ENCODE data around the gene AQP6. TPM values are rescaled to one million over a fixed set of nuclear protein-coding genes. Genes with fewer than 3 reads are reported as not detected.
A peak's percentile ranks its signal among the peaks of the same experiment; 100 is the strongest.

The AQP6 gene
- total RNA-seq, 6 donors from 2014 or later = 0.06 to 0.39 (median 0.24) TPM; not detected in 2

- Histone ChIP-seq H3K36me3 (no peaks in the 10 kb centered on the region), H3K4me1 (peaks cover 6 to 30% (median 19%) of the 10 kb centered on the region in 4 donors), H3K27me3 (no peaks in the 10 kb centered on the region), H3K27ac (no peak overlapping the region), H3K4me3 (no peak overlapping the region), H3K9me3 (no peaks in the 10 kb centered on the region)
- peak in 1 of 2 donors; percentile 17 for DNase-seq
- 83 to 86% methylated on average over 12 to 13 of the region's 13 CpGs for WGBS, 2 donors
- ATAC-seq (ENCODE audit: low FRiP score in 2 of 2) = no peak
- TF ChIP-seq POLR2AphosphoS5 (IDR thresholded peaks at IDR 0.05) = no peak
Observed at GRCh38 chr12:49948866-49949845, 23.6 kb upstream of the AQP6 start.

DNA sequence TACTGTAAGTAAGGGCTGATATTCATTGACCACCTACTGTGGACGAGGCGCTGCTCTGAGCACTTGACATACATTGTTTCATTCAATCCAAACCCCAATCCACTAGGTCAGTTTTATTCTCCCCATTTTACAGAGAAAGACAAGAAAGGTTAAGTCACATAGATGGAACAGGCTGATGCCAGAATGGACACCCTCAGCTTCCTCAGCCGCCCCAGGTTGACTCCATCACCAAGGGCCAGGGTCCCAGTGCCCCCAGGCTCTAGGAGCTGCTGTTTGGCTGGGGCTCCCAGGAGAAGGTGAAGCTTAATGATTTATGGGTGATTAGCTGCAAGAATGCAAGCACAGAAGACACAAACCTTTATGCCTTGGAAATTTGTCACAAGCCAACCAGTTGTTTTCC, 22.9 kb upstream of the AQP6 start:
- Histone ChIP-seq H3K36me3 (no peaks in the 10 kb centered on the region), H3K4me1 (peaks cover 9 to 36% (median 24%) of the 10 kb centered on the region in 4 donors), H3K9me3 (no peaks in the 10 kb centered on the region), H3K27ac (no peak overlapping the region), H3K4me3 (no peak overlapping the region), H3K27me3 (no peaks in the 10 kb centered on the region)
- TF ChIP-seq CTCF (IDR thresholded peaks at IDR 0.05) (no peak), POLR2AphosphoS5 (IDR thresholded peaks at IDR 0.05) (no peak), EP300 (IDR thresholded peaks at IDR 0.05) (no peak), POLR2A (IDR thresholded peaks at IDR 0.05) (no peak)
- 89 to 90% methylated on average over 3 of the region's 3 CpGs for WGBS, 2 donors
- ATAC-seq (ENCODE audit: low FRiP score in 2 of 2) (no peak), DNase-seq (no peak)

DNA sequence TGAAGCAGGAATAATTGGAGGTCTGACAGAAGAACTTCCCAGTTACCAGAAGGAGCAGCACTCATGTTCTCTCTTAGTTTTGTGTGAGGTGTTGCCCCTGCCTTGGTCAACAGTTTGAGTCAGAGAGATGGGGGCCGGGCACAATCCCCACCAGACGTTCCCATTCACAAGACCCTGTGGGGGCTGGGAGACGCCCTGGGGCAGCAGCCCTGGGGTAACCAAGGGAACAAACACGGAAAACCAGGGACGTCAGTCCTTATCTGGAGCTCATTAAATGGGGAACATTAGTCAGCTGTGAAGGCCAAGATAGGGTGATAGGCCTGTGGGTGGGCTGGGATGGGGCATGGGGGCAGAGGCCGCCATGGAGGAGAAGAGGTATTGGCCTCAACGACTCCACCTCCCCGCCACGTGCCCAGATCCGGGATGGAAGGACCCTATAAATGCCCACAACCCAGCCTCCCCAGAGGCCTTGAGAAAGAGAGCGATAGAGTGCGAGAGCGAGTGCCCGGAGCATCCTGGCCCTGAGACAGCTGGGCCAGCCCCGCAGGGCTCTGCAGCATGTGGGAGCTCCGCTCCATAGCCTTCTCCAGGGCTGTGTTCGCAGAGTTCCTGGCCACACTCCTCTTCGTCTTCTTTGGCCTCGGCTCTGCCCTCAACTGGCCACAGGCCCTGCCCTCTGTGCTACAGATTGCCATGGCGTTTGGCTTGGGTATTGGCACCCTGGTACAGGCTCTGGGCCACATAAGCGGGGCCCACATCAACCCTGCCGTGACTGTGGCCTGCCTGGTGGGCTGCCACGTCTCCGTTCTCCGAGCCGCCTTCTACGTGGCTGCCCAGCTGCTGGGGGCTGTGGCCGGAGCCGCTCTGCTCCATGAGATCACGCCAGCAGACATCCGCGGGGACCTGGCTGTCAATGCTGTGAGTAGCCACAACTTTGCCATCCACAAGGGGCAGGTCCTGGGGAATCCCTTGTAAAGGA, 22.2 kb upstream of the AQP6 start, which contains the start of gene AQP2:
Gene AQP2 (plus strand): TSS at position 465 of the 979 bp plus-strand sequence. CDS start 94 bp downstream, at position 559.
- peaks cover 13 to 36% (median 24%) of the 10 kb centered on the region in 4 donors for H3K4me1 ChIP-seq
- H3K27ac ChIP-seq = no peak within 1 kb of the TSS
- peaks cover 0 to 5% (median 2%) of the 10 kb centered on the region in 4 donors for H3K27me3 ChIP-seq
- DNase-seq (peak in 1 of 2 donors; percentile 14), ATAC-seq (ENCODE audit: low FRiP score in 2 of 2) (no peak)
- H3K9me3 ChIP-seq = no peaks in the 10 kb centered on the region
- no peaks in the 10 kb centered on the region for H3K36me3 ChIP-seq
- no peak within 1 kb of the TSS for H3K4me3 ChIP-seq
- TF ChIP-seq POLR2AphosphoS5 (IDR thresholded peaks at IDR 0.05) (no peak), POLR2A (IDR thresholded peaks at IDR 0.05) (no peak), CTCF (IDR thresholded peaks at IDR 0.05) (no peak), EP300 (IDR thresholded peaks at IDR 0.05) (no peak)
- 92 to 93% methylated on average over 25 to 32 of the region's 32 CpGs for WGBS, 2 donors

DNA sequence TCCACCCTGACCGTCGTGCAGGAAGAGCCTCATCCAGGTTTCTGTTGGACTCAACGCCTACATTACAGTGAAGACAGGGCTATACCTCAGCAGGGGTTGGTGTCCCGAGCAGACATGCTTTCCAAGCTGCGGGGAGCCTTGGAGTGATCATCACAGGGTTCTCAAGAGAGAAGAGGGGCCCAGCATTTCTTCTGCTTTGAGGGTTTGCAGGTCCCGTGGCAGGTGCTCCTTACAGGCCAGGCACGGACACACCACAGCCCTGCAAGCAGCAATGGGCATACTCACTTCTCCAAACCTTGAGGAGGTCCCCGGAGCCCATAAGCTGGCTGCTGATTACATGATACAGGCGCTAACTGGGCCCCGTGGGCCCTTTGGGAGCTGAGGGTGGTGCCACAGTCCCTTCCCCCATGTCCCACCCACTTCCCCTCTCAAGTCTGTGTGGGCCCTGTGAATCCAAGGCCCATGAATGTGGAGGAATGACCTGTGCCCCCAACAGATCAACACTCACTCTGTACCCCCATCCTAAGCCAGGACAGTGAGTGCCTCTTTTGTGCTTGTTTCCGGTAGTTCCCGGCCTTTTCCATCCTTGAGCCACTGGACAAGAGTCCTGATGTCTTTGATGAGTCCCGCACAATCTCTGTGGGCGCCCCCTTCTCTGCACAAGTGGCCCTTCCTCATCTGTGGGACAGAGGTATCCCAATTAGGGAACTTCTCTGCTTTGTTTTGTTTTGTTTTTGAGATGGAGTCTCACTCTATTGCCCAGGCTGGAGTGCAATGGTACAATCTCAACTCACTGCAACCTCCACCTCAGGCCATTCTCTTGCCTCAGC, 21.1 kb upstream of the AQP6 start:
- DNase-seq (peak in 1 of 2 donors; percentile 15), ATAC-seq (ENCODE audit: low FRiP score in 2 of 2) (no peak)
- no peak overlapping the region for H3K4me3 ChIP-seq
- H3K4me1 ChIP-seq = peaks cover 10 to 33% (median 23%) of the 10 kb centered on the region in 4 donors
- no peaks in the 10 kb centered on the region for H3K9me3 ChIP-seq
- TF ChIP-seq POLR2AphosphoS5 (IDR thresholded peaks at IDR 0.05) = no peak
- TF ChIP-seq CTCF (IDR thresholded peaks at IDR 0.05) = no peak
- no peak for TF ChIP-seq EP300 (IDR thresholded peaks at IDR 0.05)
- TF ChIP-seq POLR2A (IDR thresholded peaks at IDR 0.05) = no peak
- peaks cover 0 to 11% (median 4%) of the 10 kb centered on the region in 4 donors for H3K27me3 ChIP-seq
- 81 to 86% methylated on average over 8 to 14 of the region's 14 CpGs for WGBS, 2 donors
- H3K36me3 ChIP-seq = no peaks in the 10 kb centered on the region
- no peak overlapping the region for H3K27ac ChIP-seq
